Epithelial cell of esophagus (primary cell): ENCODE results near the gene SORCS2.

Experiments used
- DNase-seq: peaks from one replicate; pipeline ENCODE4 v3.0.0; 2010; ENCODE audit warnings: low read depth
- H3K4me3 ChIP-seq: 2 replicates; pipeline ENCODE4 v1.5.1; 2011; ENCODE audit warnings: mild to moderate bottlenecking, low read length, control low read depth
- TF ChIP-seq, protein P1 (sequence below): IDR thresholded peaks from 2 replicates; pipeline ENCODE4 v1.5.1; 2011; ENCODE audit warnings: low read depth, mild to moderate bottlenecking, low read length, control low read depth, inconsistent platforms; ENCODE audit not compliant: insufficient read depth; ENCODE audit errors: missing control alignments

Gene SORCS2

DNA sequence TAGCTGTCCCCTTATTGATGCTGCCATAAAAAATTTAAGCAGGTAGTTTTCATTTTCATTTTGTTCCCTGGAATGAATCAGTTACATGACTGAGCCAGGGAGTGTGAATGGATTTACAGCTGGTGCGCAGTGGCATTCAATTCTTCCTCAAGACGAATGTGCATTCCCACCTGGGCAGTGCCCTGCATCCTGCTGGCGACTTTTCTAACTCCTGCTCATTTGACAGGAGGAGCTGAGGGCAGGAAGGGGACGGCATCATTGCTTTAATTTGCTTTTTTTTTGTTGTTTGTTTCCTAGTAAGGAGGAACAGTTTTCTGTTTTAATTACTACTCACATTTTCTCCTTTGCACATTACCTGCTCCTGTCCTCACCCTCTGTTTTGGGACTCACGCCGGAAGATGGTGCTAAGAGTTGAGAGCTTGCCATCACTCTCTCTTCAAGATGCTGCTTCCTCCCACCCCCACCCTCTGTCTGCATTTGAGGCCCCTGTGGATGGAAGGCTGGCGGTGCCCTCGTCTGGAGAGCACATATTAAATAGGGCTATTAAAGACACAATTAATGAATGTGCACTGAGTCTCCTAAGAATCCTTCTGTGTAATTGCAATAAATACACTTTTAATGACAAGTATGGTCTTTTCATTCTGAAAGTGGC is 206.6 kb downstream of the SORCS2 start:
- TF ChIP-seq, protein P1, sequence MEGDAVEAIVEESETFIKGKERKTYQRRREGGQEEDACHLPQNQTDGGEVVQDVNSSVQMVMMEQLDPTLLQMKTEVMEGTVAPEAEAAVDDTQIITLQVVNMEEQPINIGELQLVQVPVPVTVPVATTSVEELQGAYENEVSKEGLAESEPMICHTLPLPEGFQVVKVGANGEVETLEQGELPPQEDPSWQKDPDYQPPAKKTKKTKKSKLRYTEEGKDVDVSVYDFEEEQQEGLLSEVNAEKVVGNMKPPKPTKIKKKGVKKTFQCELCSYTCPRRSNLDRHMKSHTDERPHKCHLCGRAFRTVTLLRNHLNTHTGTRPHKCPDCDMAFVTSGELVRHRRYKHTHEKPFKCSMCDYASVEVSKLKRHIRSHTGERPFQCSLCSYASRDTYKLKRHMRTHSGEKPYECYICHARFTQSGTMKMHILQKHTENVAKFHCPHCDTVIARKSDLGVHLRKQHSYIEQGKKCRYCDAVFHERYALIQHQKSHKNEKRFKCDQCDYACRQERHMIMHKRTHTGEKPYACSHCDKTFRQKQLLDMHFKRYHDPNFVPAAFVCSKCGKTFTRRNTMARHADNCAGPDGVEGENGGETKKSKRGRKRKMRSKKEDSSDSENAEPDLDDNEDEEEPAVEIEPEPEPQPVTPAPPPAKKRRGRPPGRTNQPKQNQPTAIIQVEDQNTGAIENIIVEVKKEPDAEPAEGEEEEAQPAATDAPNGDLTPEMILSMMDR: no peak
- DNase-seq: no peak
- no peak overlapping the region for H3K4me3 ChIP-seq

DNA sequence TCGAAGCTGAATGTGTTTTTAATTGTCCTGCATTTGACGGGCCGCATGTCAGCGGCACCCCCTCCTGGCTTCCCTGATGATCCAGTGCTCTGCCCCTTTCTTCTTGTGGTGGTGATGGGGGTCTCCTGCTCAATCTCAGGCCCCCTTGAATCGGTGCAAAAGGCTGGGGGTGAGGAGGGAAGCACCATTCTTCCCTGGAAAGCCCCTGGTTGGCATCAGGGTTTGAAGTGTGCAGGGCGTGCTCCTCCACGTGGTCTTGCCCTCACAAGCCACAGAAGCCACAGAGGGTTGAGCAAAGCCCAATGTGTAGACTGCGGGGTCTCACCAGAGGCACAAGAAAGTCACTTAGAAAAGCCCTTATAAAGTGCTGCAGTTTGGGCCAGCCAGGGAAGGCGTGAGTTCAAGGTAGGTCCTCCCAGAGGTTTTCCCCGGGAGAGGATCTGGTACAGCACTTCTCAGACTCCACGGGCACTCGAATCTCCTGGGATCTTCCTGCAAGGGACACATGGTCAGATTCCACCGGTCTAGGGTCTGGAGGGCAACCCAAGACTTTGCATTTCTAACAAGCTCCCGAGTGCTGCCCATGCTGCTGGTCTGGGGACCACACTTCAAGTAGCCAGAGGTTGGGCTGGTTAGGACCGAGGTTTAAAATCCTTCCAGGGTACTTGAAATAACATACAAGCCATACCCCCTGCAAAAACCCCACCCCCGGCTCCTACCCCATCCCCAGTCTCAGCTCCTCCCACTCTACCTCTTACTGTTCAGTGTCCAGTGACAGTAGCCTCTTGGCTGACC is 207.3 kb downstream of the SORCS2 start:
- no peak for DNase-seq
- no peak overlapping the region for H3K4me3 ChIP-seq
- TF ChIP-seq, protein P1: no peak

DNA sequence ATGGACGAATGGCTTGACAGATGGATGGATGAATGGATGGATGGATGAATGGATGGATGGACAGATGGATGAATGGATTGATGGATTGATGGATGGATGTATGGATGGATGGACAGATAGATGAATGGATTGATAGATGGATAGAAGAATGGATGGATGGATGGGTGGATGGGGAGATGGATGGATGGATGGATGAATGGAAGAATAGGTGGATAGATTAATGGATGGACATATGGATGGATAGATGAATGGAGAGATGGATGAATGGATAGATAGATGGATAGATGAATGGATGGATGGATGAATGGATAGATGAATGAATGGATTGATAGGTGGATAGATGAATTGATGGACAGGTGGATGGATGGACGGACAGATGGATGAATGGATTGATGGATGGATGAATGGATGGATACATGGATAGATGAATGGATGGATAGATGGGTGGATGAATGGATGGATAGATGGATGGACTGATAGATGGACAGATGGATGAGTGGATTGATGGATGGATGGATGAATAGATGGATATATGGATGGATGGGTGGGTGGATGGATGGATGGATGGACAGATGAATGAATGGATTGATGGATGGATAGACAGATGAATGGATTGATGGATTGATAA is 208.4 kb downstream of the SORCS2 start:
- H3K4me3 ChIP-seq: no peak overlapping the region
- TF ChIP-seq, protein P1: no peak
- DNase-seq: no peak

DNA sequence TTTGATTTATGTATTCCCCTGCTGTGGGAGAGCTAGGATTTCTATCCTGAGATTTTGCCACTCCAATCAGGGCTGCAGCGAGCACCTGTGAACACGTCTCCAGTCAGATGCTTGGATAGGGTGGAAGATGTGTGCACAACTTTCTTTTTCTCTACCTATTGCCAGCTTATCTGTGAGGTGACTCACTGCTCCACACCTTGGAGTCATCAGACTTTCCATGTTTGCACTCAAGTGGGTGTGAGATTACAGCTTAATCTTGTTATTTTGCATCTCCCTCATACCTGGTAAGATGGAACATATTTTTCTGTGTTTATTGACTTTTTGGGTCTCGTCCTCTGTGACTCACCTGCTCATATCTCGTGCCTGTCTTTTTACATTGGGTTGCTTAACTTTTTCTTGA is 210.2 kb downstream of the SORCS2 start:
- TF ChIP-seq, protein P1: no peak
- no peak overlapping the region for H3K4me3 ChIP-seq
- DNase-seq: peak; percentile 8

DNA sequence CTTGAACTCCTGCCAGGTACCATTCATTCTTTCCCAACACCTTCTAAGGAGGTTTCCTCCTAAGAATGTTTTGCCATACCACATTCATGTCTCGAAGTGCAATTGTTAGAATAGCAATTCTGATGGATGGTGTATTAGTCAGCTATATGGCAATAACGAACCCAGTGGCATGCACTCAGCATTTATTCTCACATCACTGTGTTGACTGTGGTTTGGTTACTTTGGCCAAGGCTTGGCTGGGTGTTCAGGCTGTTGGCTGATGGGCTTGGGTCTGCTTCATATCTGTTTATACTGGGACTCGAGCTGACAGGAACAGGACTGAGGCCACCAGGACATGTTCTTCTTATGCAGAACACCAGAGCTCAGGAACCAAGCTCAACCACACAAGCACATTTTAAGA is 210.7 kb downstream of the SORCS2 start:
- TF ChIP-seq, protein P1: no peak
- DNase-seq: no peak
- H3K4me3 ChIP-seq: no peak overlapping the region

DNA sequence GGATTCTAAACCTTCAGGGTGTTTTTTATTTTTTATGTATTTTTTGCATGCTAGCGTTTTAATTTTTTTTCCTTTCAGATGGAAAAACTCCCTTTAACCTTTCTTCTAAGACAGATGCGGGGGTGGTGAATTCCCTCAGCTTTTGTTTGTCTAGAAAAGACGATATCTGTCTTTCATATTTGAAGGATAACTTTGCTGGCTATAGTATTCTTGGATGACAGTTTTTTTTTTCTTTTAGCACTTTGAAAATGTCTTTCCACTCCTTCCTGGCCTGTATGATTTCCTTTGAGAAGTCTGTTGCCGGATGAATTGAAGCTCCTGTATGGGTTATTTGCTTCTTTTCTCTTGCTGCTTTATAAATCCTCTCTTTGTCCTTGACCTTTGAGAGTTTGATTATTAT is 215.8 kb downstream of the SORCS2 start:
- H3K4me3 ChIP-seq: no peak overlapping the region
- no peak for DNase-seq
- TF ChIP-seq, protein P1: no peak
